Left ventricle myocardium inferior (tissue), 1 donor: ENCODE results near the gene SLC25A48. TPM values are rescaled to one million over a fixed set of nuclear protein-coding genes. Genes with fewer than 3 reads are reported as not detected.
"Not testable (repeated sequence)": the region's sequence is repeated elsewhere in the genome, so short reads cannot be mapped to it uniquely, and the experiment has no call there.

Experiments
- DNase-seq: peaks from one replicate; pipeline ENCODE4 v3.0.0-alpha.2; 2020
- H3K27ac ChIP-seq: fragments of 200-600 bp; replicated peaks from 2 replicates; pipeline ENCODE4 v1.8.0; 2021
- H3K27me3 ChIP-seq: fragments of 200-600 bp; 2 replicates; pipeline ENCODE4 v1.8.0; 2021; ENCODE audit warnings: low read depth
- H3K36me3 ChIP-seq: fragments of 200-600 bp; 2 replicates; pipeline ENCODE4 v1.8.0; 2021
- H3K4me1 ChIP-seq: fragments of 200-600 bp; 2 replicates; pipeline ENCODE4 v1.8.0; 2021
- H3K4me3 ChIP-seq: fragments of 200-600 bp; 2 replicates; pipeline ENCODE4 v1.8.0; 2021; ENCODE audit warnings: mild to moderate bottlenecking, moderate library complexity
- H3K9me3 ChIP-seq: fragments of 200-600 bp; replicated peaks from 2 replicates; pipeline ENCODE4 v1.8.0; 2021
- intact Hi-C: fragments of 100-400 bp; cut with micrococcal nuclease; formaldehyde crosslinking; loops from one replicate; pipeline ENCODE4 v1.11.0; 2022
- total RNA-seq: library from RNA; stranded (reverse); fragmentation: NEBNext Ultra II Directional; extraction: Animal tissue kit (Norgen Biotek cat#: 25700); gene quantifications from one replicate; pipeline ENCODE4 v1.2.1, GENCODE V29; 2021
- TF ChIP-seq, protein P1 (sequence below): fragments of 200-600 bp; IDR thresholded peaks from 2 replicates; pipeline ENCODE4 v1.8.0; 2021; ENCODE audit warnings: antibody characterized with exemption, mild to moderate bottlenecking, borderline replicate concordance
- donor health status: DM: no; HTN: yes; CAD: no; lungs with severe emphysema.

Gene SLC25A48
- total RNA-seq, 1 donor from 2014 or later: not detected

DNA sequence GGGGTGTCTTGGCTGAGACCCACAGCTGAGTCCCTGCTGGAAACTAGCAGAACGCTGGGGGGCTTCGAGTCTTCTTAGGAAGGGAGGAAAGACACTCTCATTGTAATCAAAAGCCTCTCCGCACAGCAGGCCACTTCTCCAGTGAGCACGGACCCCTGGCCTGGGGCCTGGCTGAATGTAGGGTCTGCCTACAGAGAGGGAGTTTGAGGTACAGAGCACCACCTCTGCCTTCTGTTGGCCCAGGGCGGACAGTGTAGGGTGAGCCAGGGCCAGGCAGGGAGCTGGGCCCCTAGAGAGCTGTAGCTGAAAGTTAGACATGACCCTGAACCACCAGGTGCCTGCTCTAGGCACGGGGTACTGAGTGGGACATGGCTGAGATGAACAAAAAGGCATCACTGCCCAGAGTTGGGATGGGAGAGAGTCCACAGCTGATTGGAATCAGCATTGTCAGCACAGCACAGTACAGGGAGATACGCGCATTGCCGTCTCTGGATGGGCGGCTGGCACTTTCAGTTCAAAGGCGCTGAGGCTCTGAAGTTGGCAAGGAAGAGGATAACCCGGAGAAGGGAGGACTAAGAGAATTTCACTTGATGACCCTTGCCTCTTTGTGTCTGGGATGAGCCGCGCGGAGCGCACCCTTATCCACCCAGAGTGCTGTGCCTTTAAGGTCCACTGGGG is 363 bp upstream of the SLC25A48 start:
- no peaks in the 10 kb centered on the region for H3K36me3 ChIP-seq
- peaks cover 13% of the 10 kb centered on the region for H3K4me1 ChIP-seq
- H3K27ac ChIP-seq: no peak overlapping the region
- TF ChIP-seq, protein P1, sequence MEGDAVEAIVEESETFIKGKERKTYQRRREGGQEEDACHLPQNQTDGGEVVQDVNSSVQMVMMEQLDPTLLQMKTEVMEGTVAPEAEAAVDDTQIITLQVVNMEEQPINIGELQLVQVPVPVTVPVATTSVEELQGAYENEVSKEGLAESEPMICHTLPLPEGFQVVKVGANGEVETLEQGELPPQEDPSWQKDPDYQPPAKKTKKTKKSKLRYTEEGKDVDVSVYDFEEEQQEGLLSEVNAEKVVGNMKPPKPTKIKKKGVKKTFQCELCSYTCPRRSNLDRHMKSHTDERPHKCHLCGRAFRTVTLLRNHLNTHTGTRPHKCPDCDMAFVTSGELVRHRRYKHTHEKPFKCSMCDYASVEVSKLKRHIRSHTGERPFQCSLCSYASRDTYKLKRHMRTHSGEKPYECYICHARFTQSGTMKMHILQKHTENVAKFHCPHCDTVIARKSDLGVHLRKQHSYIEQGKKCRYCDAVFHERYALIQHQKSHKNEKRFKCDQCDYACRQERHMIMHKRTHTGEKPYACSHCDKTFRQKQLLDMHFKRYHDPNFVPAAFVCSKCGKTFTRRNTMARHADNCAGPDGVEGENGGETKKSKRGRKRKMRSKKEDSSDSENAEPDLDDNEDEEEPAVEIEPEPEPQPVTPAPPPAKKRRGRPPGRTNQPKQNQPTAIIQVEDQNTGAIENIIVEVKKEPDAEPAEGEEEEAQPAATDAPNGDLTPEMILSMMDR: peak; percentile 74
- DNase-seq: no peak
- intact Hi-C loops: loop anchor here (5.0 kb wide), 1 partner anchor 272 kb away; no protein-coding TSS in a partner anchor
- no peaks in the 10 kb centered on the region for H3K9me3 ChIP-seq
- H3K4me3 ChIP-seq: peak overlapping the region; percentile 65
- peaks cover 87% of the 10 kb centered on the region for H3K27me3 ChIP-seq

DNA sequence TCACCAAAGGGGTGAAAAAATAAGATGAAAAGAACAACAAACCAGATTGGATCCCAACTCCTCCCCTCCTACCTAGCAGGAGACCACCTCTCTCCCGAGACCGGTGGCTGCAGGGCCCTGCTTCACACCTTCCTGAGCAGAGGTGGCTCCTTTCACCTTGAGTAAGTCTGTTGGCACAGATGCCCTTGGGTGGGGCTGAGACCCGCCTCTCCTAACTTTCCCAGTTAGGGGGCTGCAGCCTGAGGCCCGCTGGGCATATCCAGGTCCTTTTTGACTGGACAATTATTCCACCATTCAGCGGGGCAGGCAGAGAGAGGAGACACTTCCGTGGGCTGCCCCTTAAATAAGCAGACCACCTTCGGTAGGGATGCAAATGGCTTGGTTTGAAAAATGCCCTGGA is 1.3 kb downstream of the SLC25A48 start:
- Histone ChIP-seq H3K4me3 (no peak overlapping the region), H3K27me3 (peaks cover 96% of the 10 kb centered on the region), H3K9me3 (no peaks in the 10 kb centered on the region), H3K27ac (no peak overlapping the region), H3K36me3 (no peaks in the 10 kb centered on the region), H3K4me1 (peaks cover 13% of the 10 kb centered on the region)
- TF ChIP-seq, protein P1: no peak
- intact Hi-C loops: no loop called here
- no peak for DNase-seq

DNA sequence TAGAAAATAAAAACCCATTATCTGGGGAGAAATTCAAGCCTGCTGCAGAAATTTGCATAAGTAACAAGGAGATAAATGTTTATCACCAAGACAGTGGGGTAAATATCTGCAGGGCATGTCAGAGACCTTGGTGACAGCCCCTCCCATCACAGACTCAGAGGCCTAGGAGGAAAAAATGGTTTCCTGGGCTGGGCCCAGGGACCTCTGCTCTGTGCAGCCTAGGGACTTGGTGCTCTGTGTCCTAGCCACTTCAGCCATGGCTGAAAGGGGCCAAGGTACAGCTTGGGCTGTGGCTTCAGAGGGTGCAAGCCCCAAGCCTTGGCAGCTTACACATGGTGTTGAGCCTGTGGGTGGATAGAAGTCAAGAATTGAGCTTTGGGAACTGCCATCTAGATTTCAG is 3.9 kb downstream of the SLC25A48 start:
- Histone ChIP-seq H3K27me3 (peaks cover 94% of the 10 kb centered on the region), H3K4me1 (peaks cover 13% of the 10 kb centered on the region)
- H3K9me3 ChIP-seq, H3K27ac ChIP-seq, H3K4me3 ChIP-seq, intact Hi-C loops, DNase-seq, H3K36me3 ChIP-seq: not testable (repeated sequence)

DNA sequence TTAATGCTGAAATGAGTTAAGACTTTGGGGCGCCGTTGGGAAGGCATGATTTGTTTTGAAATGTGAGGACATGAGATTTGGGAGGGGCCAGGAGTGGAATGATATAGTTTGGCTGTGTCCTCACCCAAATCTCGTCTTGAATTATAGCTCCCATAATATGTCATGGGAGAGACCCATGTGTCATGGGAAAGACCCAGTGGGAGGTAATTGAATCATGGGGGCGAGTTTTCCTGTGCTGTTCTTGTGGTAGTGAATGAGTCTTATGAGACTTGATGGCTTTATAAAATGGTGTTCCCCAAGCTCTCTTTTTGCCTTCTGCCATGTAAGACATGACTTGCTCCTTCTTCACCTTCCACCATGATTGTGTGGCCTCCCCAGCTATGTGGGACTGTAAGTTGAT is 5.1 kb downstream of the SLC25A48 start:
- H3K27ac ChIP-seq: no peak overlapping the region
- no peaks in the 10 kb centered on the region for H3K9me3 ChIP-seq
- intact Hi-C loops: no loop called here
- TF ChIP-seq, protein P1: no peak
- H3K36me3 ChIP-seq: no peaks in the 10 kb centered on the region
- peaks cover 7% of the 10 kb centered on the region for H3K4me1 ChIP-seq
- H3K27me3 ChIP-seq: peaks cover 92% of the 10 kb centered on the region
- H3K4me3 ChIP-seq: no peak overlapping the region
- no peak for DNase-seq

DNA sequence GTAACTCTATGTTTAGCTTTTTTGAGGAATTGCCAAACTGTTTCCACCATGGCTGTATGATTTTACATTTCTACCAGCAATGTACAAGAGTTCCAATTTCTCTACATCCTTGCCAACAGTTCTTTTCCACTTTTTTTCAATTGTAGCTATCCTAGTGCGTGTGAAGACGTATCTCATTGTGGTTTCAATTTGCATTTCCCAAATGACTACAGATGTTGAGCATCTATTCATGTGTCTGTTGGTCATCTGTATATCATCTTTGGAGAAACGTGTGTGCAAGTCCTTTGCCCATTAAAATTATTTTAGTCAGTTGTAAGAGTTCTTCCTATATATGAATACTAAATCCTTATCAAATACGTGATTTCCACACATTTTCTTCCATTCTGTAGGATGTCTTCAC is 6.5 kb downstream of the SLC25A48 start:
- Histone ChIP-seq H3K4me1 (no peaks in the 10 kb centered on the region), H3K27me3 (peaks cover 84% of the 10 kb centered on the region), H3K4me3 (no peak overlapping the region), H3K9me3 (no peaks in the 10 kb centered on the region), H3K27ac (no peak overlapping the region), H3K36me3 (no peaks in the 10 kb centered on the region)
- intact Hi-C loops: no loop called here
- TF ChIP-seq, protein P1: no peak
- DNase-seq: no peak

DNA sequence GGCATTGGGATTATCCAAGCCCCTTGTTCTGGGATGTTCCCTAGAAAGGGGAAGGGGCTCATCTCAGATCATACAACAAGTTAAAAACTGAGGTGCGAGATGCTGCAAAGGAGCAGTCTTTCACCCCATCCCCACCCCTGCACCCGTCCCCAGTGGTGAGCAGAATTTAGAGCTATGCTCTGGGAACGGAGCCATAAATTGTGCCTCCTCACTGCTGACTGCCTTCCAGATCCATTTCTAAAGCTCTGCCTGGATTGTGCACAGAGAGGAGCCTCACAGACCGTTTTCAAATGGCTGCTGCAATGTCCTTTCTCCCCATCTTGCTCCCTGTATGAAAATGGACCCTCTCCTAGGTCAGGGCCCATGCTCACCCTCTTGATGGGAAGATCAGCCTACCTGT is 8.3 kb downstream of the SLC25A48 start:
- DNase-seq: no peak
- Histone ChIP-seq H3K27me3 (peaks cover 69% of the 10 kb centered on the region), H3K27ac (no peak overlapping the region), H3K4me1 (no peaks in the 10 kb centered on the region), H3K9me3 (no peaks in the 10 kb centered on the region), H3K36me3 (no peaks in the 10 kb centered on the region), H3K4me3 (no peak overlapping the region)
- TF ChIP-seq, protein P1: no peak
- intact Hi-C loops: no loop called here
